Measurements from ENCODE around the gene DDX21. TPM values are rescaled to one million over a fixed set of nuclear protein-coding genes. Genes with fewer than 3 reads are reported as not detected.
"Not testable (repeated sequence)": the region's sequence is repeated elsewhere in the genome, so short reads cannot be mapped to it uniquely, and the experiment has no call there.

Gene DDX21
- total RNA-seq, 1 donor from 2014 or later = 43.4 TPM

GRCh38 chr10:68938117-68938516 is 17.9 kb upstream of the DDX21 start:
- DNase-seq (no peak), ATAC-seq (no peak)
- Histone ChIP-seq H3K4me3 (no peak overlapping the region), H3K4me1 (no peaks in the 10 kb centered on the region), H3K36me3 (peaks cover 99% of the 10 kb centered on the region), H3K27me3 (ENCODE audit: low read depth) (no peaks in the 10 kb centered on the region), H3K9me3 (no peaks in the 10 kb centered on the region), H3K27ac (no peak overlapping the region)
- intact Hi-C loops (cut with DNase I) = no loop called here
- TF ChIP-seq, protein P1, sequence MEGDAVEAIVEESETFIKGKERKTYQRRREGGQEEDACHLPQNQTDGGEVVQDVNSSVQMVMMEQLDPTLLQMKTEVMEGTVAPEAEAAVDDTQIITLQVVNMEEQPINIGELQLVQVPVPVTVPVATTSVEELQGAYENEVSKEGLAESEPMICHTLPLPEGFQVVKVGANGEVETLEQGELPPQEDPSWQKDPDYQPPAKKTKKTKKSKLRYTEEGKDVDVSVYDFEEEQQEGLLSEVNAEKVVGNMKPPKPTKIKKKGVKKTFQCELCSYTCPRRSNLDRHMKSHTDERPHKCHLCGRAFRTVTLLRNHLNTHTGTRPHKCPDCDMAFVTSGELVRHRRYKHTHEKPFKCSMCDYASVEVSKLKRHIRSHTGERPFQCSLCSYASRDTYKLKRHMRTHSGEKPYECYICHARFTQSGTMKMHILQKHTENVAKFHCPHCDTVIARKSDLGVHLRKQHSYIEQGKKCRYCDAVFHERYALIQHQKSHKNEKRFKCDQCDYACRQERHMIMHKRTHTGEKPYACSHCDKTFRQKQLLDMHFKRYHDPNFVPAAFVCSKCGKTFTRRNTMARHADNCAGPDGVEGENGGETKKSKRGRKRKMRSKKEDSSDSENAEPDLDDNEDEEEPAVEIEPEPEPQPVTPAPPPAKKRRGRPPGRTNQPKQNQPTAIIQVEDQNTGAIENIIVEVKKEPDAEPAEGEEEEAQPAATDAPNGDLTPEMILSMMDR (IDR thresholded peaks at IDR 0.05) = no peak

- intact Hi-C loops (cut with DNase I) = no loop called here
- no peaks in the 10 kb centered on the region for H3K9me3 ChIP-seq
- H3K36me3 ChIP-seq = peaks cover 99% of the 10 kb centered on the region
Measured at GRCh38 chr10:68938884-68939283, 17.1 kb upstream of the DDX21 start.

GRCh38 chr10:68940917-68941316 is 15.1 kb upstream of the DDX21 start:
- H3K9me3 ChIP-seq; DNase-seq; ATAC-seq; H3K27ac ChIP-seq; H3K27me3 ChIP-seq (ENCODE audit: low read depth); intact Hi-C loops (cut with DNase I); H3K4me3 ChIP-seq; H3K4me1 ChIP-seq: not testable (repeated sequence)
- peaks cover 98% of the 10 kb centered on the region for H3K36me3 ChIP-seq

More at GRCh38 chr10:68938884-68939283, 17.1 kb upstream of the DDX21 start:
- ATAC-seq = no peak
- Histone ChIP-seq H3K4me1 (no peaks in the 10 kb centered on the region), H3K27me3 (ENCODE audit: low read depth) (no peaks in the 10 kb centered on the region), H3K27ac (no peak overlapping the region), H3K4me3 (no peak overlapping the region)
- no peak for DNase-seq
- TF ChIP-seq, protein P1 (IDR thresholded peaks at IDR 0.05) = no peak

- Histone ChIP-seq H3K4me1 (peaks cover 6% of the 10 kb centered on the region), H3K27ac (no peak overlapping the region), H3K9me3 (no peaks in the 10 kb centered on the region), H3K27me3 (ENCODE audit: low read depth) (no peaks in the 10 kb centered on the region), H3K36me3 (peaks cover 50% of the 10 kb centered on the region), H3K4me3 (no peak overlapping the region)
- DNase-seq (no peak), ATAC-seq (no peak)
- intact Hi-C loops (cut with DNase I) = no loop called here
- TF ChIP-seq, protein P1 (IDR thresholded peaks at IDR 0.05) = no peak
Measured at GRCh38 chr10:68950598-68950997, 5.4 kb upstream of the DDX21 start.

GRCh38 chr10:68954904-68955303 is 1.1 kb upstream of the DDX21 start:
- TF ChIP-seq, protein P1 (IDR thresholded peaks at IDR 0.05) = no peak
- DNase-seq (no peak), ATAC-seq (no peak)
- Histone ChIP-seq H3K9me3 (no peaks in the 10 kb centered on the region), H3K4me3 (peak overlapping the region; percentile 99), H3K4me1 (peaks cover 25% of the 10 kb centered on the region), H3K27ac (peak overlapping the region; percentile 97), H3K36me3 (peaks cover 15% of the 10 kb centered on the region), H3K27me3 (ENCODE audit: low read depth) (no peaks in the 10 kb centered on the region)
- intact Hi-C loops (cut with DNase I) = no loop called here

DNA sequence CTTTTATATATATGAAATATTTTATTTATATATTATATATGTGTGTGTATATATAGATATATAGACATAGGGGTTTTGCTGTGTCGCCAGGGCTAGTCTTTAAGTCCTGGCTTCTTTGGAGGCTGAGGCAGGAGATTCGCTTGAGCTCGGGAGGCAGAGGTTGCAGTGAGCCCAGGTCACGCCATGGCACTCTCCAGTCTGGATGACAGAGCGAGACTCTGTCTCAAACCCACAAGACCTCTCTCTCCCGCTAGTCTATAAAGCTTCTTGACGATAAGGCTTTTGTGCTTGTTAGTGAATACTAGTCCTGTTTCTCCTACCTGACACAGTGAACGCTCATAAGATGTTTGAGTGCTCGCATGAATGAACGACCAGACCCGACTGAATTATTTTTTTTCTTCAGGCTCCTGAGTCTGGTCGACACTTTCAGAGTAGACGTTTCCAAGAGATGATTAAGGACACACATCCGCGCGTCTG is 577 bp upstream of the DDX21 start:
- Histone ChIP-seq H3K27me3 (ENCODE audit: low read depth) (no peaks in the 10 kb centered on the region), H3K4me1 (peaks cover 28% of the 10 kb centered on the region), H3K4me3 (peak overlapping the region; percentile 99), H3K9me3 (no peaks in the 10 kb centered on the region), H3K27ac (peak overlapping the region; percentile 97), H3K36me3 (peaks cover 15% of the 10 kb centered on the region)
- TF ChIP-seq, protein P1 (IDR thresholded peaks at IDR 0.05) = no peak
- intact Hi-C loops (cut with DNase I) = no loop called here
- DNase-seq (no peak), ATAC-seq (no peak)

Measured in lower lobe of right lung (tissue), 2 donors.